GM21717 (cell line): ENCODE data around the gene LMNTD1.
"Not testable (repeated sequence)": the region's sequence is repeated elsewhere in the genome, so short reads cannot be mapped to it uniquely, and the experiment has no call there.

Experiments used
- ATAC-seq: cut with Tn5 transposase; IDR thresholded peaks from one replicate; pipeline ENCODE4 v1.9.1; 2021; ENCODE audit warnings: mild to moderate bottlenecking, moderate library complexity; ENCODE audit not compliant: unreplicated experiment

The LMNTD1 gene

GRCh38 chr12:25433581-25434325 is 119.3 kb downstream of the LMNTD1 start:
- ATAC-seq: no peak

- ATAC-seq: no peak
Observed at GRCh38 chr12:25433024-25433423, 120.1 kb downstream of the LMNTD1 start.

DNA sequence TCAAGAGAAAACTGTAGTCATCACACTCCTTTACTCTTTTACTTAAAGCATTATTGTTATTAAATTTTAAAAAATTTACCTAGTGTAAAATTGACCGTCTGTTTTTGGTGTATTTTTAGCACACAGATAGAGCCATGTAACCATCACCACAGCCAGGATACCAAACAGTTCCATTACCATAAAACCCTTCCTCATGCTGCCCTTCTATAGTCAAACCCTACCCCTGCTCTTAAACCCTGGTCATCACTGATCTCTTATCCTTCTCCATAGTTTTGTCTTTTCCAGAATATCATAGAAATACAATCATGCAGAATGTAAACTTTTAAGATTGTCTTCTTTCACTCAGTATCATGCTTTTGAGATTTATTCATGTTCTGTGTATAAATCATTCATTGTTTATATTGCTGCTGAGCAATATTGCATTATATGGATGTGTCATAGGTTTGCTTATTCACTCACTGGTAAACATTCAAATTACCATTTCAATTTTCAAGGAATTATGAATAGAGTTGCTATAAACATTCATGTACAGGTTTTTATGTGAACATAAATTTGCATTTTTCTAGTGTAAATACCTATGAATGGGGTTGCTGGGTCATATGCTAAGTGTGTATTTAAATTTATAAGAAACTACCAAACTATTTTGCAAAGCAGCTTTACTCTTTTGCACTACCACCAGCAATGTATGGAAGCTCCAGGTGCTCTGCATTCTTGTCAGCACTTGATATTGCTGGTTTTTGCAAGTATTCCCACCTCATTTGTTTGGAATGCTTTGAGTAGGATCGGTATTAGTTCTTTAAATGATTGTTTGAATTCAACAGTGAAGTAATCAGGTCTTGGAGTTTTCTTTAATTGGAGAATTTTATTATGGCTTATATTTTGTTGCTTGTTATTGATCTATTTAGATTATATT is 125.5 kb downstream of the LMNTD1 start:
- ATAC-seq: no peak

DNA sequence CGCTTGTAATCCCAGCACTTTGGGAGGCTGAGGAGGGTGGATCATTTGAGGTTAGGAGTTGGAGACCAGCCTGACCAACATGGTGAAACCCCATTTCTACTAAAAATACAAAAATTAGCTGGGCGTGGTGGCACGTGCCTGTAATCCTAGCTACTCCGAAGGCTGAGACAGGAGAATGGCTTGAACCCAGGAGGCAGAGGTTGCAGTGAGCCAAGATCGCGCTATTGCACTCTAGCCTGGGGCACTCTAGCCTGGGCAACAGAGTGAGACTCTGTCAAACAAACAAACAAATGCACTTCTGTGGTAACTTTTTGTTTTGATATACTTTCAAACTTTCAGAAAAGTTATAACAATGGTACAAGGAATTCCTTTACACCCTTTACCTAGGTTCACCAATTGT is 126.3 kb downstream of the LMNTD1 start:
- not testable (repeated sequence) for ATAC-seq
